ENCODE data around the gene THAP9. TPM values are rescaled to one million over a fixed set of nuclear protein-coding genes. Genes with fewer than 3 reads are reported as not detected.
"Not testable (repeated sequence)": the region's sequence is repeated elsewhere in the genome, so short reads cannot be mapped to it uniquely, and the experiment has no call there.

Gene THAP9
- total RNA-seq, 2 experiments from 2014 or later = 3.5 to 4.4 TPM

- ChIA-PET CTCF (interaction anchor here (1.2 to 1.6 kb wide), 2 partner anchors 9 to 173 kb away, joined by 4 read pairs; partner anchors contain the start of gene COPS4), POLR2A (no interaction called here)
- intact Hi-C loops (cut with micrococcal nuclease) = no loop called here
- DNase-seq (no peak), ATAC-seq (no peak)
- Mint-ChIP-seq H3K36me3 (ENCODE audit: low read depth) (peaks cover 34% of the 10 kb centered on the region), H3K27me3 (no peaks in the 10 kb centered on the region), H3K4me3 (no peak overlapping the region), H3K9me3 (no peaks in the 10 kb centered on the region), H3K4me1 (ENCODE audit: low read depth) (peaks cover 24% of the 10 kb centered on the region), H3K27ac (no peak overlapping the region)
- TF ChIP-seq CTCF (IDR thresholded peaks at IDR 0.05) = no peak
Measured at GRCh38 chr4:82861529-82861928, 39.0 kb upstream of the THAP9 start.

- ATAC-seq = peak; percentile 72
Measured at GRCh38 chr4:82864336-82864979, 36.1 kb upstream of the THAP9 start.

GRCh38 chr4:82865592-82865991, 34.9 kb upstream of the THAP9 start:
- Mint-ChIP-seq H3K27ac (peak overlapping the region; percentile 67), H3K9me3 (no peaks in the 10 kb centered on the region), H3K4me1 (ENCODE audit: low read depth) (peaks cover 30% of the 10 kb centered on the region), H3K4me3 (no peak overlapping the region), H3K27me3 (no peaks in the 10 kb centered on the region), H3K36me3 (ENCODE audit: low read depth) (peaks cover 48% of the 10 kb centered on the region)
- CTCF ChIA-PET = interaction anchor here (1.4 kb wide), 1 partner anchor 13 kb away, joined by 4 read pairs; no protein-coding TSS in a partner anchor
- DNase-seq (peak; percentile 17), ATAC-seq (peak; percentile 77)
- no peak for TF ChIP-seq CTCF (IDR thresholded peaks at IDR 0.05)
- intact Hi-C loops (cut with micrococcal nuclease) = no loop called here
- POLR2A ChIA-PET = no interaction called here

More at GRCh38 chr4:82864336-82864979, 36.1 kb upstream of the THAP9 start:
- DNase-seq = peak; percentile 28
- CTCF ChIA-PET = interaction anchor here (0.8 to 1.2 kb wide), 2 partner anchors 11 to 308 kb away, joined by 3 read pairs; no protein-coding TSS in a partner anchor
- Mint-ChIP-seq H3K4me1 (ENCODE audit: low read depth) (peaks cover 30% of the 10 kb centered on the region), H3K27ac (peak overlapping the region; percentile 72), H3K27me3 (no peaks in the 10 kb centered on the region), H3K9me3 (no peaks in the 10 kb centered on the region), H3K36me3 (ENCODE audit: low read depth) (peaks cover 43% of the 10 kb centered on the region), H3K4me3 (no peak overlapping the region)
- POLR2A ChIA-PET = interaction anchor here (0.6 to 1.6 kb wide), 5 partner anchors 8 to 53 kb away, joined by 3 to 4 read pairs (median 3); no protein-coding TSS in a partner anchor
- intact Hi-C loops (cut with micrococcal nuclease) = no loop called here
- no peak for TF ChIP-seq CTCF (IDR thresholded peaks at IDR 0.05)

GRCh38 chr4:82866033-82866432, 34.5 kb upstream of the THAP9 start:
- intact Hi-C loops (cut with micrococcal nuclease); H3K27me3 Mint-ChIP-seq; H3K9me3 Mint-ChIP-seq; H3K4me3 Mint-ChIP-seq; POLR2A ChIA-PET: not testable (repeated sequence)
- CTCF ChIA-PET = interaction anchor here (1.4 kb wide), 1 partner anchor 13 kb away, joined by 4 read pairs; no protein-coding TSS in a partner anchor
- peaks cover 30% of the 10 kb centered on the region for H3K4me1 Mint-ChIP-seq (ENCODE audit: low read depth)
- peak; percentile 9 for DNase-seq
- H3K36me3 Mint-ChIP-seq (ENCODE audit: low read depth) = peaks cover 52% of the 10 kb centered on the region
- peak overlapping the region; percentile 71 for H3K27ac Mint-ChIP-seq
- peak; percentile 15 for ATAC-seq

GRCh38 chr4:82866706-82867385, 33.7 kb upstream of the THAP9 start:
- ATAC-seq (no peak), DNase-seq (no peak)
- Mint-ChIP-seq H3K4me1 (ENCODE audit: low read depth) (peaks cover 28% of the 10 kb centered on the region), H3K27me3 (no peaks in the 10 kb centered on the region), H3K36me3 (ENCODE audit: low read depth) (peaks cover 46% of the 10 kb centered on the region), H3K4me3 (no peak overlapping the region), H3K27ac (peak overlapping the region; percentile 46), H3K9me3 (no peaks in the 10 kb centered on the region)
- ChIA-PET CTCF (interaction anchor here (1.1 to 1.6 kb wide), 2 partner anchors 13 to 14 kb away, joined by 3 to 5 read pairs; no protein-coding TSS in a partner anchor), POLR2A (no interaction called here)
- intact Hi-C loops (cut with micrococcal nuclease) = no loop called here
- TF ChIP-seq CTCF (IDR thresholded peaks at IDR 0.05) = no peak

Data from activated CD8-positive, alpha-beta T cell treated with anti-CD3 and anti-CD28 coated beads for 36 hours (primary cell).